Urothelium cell line (cell line): ENCODE results near the gene AMIGO3.
A peak's percentile ranks its signal among the peaks of the same experiment; 100 is the strongest.
"Not testable (repeated sequence)": the region's sequence is repeated elsewhere in the genome, so short reads cannot be mapped to it uniquely, and the experiment has no call there.

Source experiments
- DNase-seq: peaks from one replicate; pipeline ENCODE4 v3.0.0; 2011; ENCODE audit warnings: low spot score, mixed read lengths
- FAIRE-seq: peaks from 2 replicates; lab custom pipeline; 2011; peaks lifted over from hg19 to GRCh38; lab: Jason Lieb, UNC

Gene AMIGO3

DNA sequence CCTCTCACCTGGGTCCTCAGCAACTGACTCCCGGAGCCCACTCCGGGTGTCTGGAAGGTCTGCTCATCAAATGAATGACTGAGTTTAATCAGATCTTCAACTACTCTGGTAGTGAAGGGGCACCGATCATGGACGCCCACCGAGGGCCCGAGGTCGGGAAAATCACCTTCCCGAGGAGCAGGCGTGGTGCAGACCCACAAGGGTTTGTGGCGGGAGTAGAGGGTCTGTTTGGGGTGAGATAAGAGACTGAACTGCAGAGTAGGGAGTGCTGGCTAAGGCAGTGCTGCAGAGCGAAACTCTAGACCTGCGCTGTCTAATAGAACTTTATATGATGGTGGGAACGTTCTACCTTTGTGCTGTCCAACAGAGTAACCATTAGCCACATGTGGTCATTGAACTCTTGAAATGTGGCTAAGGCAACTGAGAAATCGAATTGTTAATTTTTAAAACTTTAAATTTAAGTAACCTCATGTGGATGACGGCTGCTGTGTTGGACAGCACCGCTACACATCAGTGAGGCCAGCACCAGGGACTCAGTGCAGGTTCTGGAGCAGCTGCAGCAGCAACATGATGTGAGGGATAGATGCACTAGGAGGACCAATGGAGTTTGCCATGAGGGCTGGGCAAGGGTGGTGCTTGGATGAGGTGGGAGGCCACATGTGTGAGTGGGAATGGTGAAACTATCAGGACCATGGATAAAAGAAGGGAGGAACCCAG lies 29.4 kb downstream of the AMIGO3 start:
- FAIRE-seq = not testable (repeated sequence)
- peak; percentile 27 for DNase-seq

DNA sequence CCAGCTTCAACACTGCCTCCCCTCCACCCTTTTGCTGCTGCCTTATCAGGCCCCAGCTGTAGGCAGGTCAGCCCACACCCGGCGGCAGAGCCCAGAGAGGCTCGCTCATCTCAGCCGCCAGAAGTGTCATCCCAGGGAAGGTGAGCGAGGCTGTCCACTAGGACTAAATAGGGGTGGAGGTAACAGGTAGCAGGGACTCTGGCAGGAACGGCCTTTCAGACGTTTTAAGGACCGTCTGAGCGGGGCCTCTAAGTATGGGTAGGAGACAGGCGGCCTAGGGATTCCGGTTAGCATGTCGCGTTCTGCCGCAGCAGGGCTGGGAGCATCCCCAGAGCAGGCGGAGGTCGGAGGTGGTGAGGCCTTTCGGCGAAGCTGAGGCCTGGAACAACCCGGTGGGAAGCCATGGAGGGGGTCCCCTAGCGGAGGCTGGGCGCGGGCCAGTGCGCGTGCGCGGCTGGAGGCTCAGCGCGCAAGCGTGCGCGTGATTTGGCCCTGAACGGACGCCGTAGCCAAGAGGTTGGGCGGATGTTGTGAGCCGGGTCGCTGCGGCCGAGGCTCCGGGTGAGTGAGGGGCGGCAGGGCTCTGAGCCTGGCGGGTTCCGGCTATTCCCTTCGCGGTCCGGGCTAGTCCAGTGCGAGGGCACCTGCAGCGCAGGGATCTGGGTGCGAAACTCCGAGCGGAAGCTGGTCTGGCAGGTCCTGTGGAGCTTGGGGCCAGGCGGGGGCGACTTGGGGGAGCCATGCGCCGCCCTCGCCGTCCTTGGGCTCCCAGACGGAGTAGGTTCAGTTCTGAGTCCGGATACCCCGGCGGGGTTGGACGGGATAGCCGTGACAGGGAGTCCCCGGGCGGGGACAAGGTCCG lies 30.2 kb downstream of the AMIGO3 start, which contains the start of the genes MST1 and RNF123:
Gene MST1, minus strand, starts transcription at position 429 of the 862 bp plus-strand sequence. CDS start 783 bp downstream, outside the sequence.
Gene RNF123, plus strand, starts transcription at position 512 of the 862 bp plus-strand sequence. CDS start 1,609 bp downstream, outside the sequence.
- DNase-seq = peak; percentile 92
- no peak for FAIRE-seq

DNA sequence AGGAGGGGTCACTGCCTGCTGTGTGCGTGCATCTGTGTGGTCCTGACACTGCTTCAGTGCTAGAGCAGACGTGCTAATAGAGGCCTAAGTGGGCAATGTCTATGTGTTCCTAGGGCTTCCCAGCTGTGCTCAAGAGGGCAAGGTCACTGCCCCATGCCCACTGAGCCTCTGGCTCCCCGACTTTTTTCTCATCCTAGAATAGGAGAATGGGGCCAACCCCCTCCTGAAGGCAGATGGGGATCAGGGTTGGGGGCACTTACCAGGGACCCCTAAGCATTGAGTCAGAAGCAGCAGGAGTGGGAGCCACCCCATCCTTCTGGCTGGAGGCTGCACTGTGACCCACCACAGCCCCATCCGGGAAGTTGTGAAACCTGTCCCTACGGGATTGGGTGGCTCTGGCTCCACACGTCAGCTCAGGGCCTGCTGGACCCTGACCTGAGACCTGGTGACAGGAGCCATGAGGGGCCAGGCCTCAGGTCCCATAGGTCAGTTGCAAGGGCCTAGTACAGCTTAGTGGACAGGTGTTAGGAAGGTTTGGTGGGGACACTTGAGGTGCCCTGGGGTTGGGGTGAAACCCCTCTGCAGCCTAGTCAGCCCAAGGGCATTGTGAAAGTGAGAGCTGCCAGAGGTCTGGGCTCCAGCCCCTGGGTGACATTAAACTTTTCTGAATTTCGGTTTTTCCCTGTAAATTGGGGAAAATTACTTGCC lies 31.0 kb downstream of the AMIGO3 start:
- DNase-seq, FAIRE-seq: not testable (repeated sequence)

DNA sequence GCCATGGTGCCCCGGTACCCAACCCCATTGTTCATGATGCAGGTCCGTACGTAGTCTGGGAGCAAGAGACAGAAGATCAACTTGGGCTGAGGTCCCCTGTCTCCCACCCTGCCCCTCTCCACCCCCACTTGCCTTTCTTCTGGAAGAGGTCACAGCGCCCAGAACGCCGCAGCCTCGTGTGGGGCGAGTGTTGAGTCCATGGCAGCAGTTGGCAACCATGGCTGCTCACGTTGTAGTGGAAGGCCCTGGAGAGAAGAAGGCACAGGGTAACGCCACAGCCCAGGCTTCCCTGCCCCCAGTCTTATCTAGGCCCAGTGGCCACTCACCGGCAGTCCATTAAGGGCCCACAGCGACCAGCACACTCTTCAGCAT lies 32.1 kb downstream of the AMIGO3 start:
- not testable (repeated sequence) for DNase-seq, FAIRE-seq

DNA sequence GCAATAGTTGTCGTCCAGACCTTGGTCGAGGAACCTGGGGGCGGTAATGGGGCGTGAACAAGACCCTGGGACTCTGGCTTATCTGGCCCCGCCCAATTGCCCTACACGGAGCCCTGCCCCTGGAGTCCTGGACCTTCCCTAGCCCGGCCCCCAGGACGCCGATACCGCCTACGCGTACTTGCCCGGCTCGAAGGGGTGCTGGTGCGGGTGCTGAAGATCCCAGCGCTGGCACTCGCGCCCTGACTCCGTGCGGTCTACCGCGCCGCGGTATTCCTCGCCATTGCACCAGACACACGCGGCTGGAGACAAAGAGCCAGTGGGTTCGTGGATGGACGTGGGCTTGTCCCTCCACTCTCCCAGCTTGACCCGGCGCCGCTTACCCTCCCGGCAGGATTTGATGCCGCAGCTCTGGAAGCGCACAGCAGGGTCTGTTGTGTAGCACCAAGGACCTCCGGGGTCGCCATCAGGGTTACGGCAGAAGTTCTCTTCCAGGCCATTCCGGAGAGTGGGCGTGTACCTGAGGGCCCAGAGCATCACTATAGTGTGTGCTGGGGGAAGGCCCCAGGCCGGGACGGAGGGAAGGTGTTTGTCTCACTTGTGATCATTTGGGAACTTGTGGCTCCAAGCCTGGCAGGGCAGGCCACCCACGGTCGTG lies 32.6 kb downstream of the AMIGO3 start:
- FAIRE-seq, DNase-seq: not testable (repeated sequence)

DNA sequence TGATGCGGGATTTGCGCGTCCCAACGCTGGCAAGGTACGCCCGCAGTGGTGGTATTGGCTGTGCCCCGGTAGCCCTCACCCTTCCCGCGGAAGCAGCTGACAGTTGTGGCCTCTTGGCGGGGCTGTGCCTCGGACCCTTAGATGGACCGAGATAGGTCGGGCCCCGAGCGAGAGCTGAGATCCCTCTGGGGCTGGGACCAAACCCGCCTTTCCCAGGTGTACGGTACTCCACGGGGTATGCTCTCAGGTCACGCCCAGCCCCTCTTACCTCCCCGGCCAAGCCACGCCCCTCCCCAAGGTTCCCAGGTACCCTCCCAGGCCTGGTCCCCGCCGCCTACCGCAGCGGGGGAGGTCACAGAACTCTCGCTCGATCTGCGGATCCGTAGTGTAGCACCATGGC lies 33.1 kb downstream of the AMIGO3 start:
- DNase-seq, FAIRE-seq: not testable (repeated sequence)

DNA sequence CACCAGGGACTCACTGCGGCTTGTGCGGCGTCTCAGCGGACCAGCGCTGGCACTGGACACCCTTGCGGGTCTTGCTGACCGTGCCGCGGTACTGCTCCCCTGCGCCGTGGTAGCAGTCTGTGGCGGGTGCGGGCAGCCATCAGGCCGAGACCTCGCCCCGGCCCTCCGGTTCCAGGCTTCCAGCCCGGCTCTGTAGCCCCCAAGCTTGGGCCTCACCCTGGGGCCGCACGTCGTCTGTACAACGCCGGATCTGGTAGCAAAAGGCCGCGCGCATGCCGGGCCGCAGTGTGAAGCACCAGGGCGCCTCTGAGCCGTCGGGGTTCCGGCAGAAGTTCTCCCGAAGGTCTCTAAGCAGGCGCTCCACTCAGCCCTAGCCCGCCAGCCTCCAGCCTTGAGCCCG lies 33.6 kb downstream of the AMIGO3 start:
- not testable (repeated sequence) for FAIRE-seq, DNase-seq

DNA sequence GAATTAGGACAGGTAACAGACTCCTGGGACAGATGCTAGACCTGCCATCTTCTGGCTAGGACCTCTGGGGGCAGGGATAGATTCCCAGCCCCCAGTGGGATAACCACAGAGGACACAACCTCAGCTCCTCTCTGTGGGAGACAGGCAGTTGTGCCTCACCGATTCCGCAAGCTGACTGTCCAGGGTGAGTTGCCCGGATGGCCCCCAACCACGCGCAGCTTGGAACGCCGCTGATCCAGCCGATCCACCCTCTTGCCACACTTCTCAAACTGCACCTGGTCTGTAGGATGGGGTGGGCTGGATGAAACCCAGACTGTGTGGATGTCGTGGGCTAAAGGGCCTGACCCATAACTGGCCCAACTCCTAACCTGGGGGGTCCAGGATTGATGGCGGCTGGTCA lies 34.4 kb downstream of the AMIGO3 start:
- not testable (repeated sequence) for FAIRE-seq, DNase-seq

DNA sequence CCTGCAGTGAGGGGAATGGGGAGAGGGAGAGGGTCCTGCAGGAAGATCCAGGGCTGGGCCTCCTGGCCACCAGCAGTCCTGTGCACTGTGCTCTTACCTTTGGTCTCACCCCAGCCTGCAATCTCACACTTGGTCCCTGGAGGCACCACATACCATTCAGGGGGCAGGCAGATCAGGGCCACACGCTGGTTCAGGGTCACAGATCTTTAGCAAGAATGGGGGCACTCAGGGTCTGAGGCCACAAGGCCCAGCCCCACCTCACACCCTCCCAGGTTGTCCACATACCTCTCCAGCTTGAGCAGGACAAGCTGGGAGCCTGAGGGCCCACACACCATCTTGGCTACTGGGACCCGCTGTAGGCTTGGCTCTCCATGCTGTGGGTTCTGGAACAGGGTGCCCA lies 35.0 kb downstream of the AMIGO3 start:
- not testable (repeated sequence) for FAIRE-seq, DNase-seq

DNA sequence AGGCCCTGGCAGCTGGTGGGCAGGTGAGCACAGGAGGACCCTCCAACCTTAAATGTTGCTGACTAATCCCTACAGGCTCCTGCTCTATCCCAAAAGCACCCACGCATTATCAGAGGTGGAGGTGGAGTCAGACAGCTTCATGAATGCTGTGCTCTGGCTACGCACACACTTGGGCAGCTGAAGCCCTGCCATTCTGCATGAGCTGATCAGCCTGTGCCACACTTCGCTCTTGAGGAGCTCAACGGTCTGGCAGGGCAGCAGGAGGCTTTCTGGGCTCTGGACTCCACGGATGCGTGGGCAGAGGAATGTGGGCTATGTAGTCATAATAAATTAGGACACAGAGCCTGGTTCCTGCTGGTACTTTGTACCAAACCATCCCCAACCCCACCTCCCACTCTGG lies 36.3 kb downstream of the AMIGO3 start:
- DNase-seq = no peak

DNA sequence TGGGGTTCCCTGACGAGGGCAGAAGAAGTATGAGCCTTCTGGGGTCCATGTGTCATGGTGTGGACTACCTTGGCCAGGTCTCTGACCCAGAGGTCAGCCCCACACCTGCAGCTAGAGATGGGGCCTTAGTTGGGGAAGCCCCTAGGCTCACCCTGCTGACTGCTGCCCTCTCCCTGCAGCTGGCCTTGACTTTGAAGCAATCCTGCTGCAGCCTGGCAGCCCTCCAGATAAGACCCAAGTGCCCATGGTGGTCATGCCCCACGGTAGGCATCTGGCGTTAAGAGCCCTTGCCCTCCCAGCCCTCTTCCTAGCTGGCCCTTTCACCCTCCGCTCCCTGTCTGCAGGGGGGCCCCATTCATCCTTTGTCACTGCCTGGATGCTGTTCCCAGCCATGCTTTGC lies 37.9 kb downstream of the AMIGO3 start:
- FAIRE-seq (no peak), DNase-seq (no peak)

More for the DNA sequence above, 36.3 kb downstream of the AMIGO3 start:
- no peak for FAIRE-seq

DNA sequence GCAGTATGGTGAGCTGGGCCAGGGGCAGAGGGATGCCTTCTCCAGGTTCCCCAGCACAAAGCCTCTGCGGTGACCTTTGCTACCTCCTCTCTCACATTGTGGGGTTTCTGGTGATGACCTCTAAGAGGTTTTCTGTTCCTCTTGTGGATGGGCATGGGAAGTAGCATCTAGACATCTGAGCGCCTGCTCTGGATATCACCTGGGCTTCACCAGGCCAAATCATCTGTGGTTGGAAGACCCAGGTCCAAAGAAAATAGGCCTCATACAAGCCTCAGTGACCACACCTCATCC lies 38.3 kb downstream of the AMIGO3 start:
- DNase-seq (no peak), FAIRE-seq (no peak)

DNA sequence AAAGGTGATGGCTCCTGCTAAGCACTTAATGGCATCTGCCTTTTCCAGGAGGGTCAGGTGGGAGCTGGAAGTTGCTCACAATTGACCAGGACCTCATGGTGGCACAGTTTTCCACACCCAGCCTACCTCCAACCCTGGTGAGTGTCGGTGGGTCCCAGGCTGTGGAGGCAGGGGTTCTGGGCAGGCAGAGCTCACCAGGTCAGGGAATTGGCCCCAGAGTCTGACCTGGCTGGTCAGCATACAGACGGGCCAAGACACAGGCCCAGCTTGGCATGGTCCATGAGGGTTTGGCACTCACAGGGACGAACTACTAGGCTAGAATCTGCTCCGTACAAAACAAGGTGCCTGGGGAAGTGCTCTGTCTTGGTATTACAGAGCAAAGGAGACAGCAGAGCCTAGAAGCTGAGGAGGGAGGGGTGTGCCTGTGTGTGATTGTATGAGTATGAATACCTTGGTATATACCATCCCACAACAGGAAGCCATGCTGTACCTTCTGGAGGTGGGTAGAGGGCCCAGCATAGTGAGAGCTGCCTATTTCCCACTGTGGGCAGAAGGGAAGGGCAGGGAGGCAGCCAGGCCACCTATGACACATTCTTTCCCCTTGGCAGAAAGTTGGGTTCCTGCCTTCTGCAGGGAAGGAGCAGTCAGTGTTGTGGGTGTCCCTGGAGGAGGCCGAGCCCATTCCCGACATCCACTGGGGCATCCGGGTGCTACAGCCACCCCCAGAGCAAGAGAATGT lies 38.8 kb downstream of the AMIGO3 start:
- FAIRE-seq = no peak
- DNase-seq = no peak

DNA sequence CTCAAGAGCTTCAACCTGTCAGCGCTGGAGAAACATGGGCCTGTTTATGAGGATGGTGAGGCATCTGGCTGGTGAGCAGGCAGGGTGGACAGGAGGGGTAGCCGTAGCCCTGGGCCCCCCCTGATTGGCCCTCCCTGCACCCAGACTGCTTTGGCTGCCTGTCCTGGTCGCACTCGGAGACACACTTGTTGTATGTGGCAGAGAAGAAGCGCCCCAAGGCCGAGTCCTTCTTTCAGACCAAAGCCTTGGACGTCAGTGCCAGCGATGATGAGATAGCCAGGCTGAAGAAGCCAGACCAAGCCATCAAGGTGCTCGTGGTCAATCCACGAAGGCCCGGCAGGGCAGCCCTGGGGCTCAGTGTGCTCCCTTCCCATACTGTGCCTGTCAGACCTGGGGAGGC lies 43.6 kb downstream of the AMIGO3 start:
- FAIRE-seq (no peak), DNase-seq (no peak)

DNA sequence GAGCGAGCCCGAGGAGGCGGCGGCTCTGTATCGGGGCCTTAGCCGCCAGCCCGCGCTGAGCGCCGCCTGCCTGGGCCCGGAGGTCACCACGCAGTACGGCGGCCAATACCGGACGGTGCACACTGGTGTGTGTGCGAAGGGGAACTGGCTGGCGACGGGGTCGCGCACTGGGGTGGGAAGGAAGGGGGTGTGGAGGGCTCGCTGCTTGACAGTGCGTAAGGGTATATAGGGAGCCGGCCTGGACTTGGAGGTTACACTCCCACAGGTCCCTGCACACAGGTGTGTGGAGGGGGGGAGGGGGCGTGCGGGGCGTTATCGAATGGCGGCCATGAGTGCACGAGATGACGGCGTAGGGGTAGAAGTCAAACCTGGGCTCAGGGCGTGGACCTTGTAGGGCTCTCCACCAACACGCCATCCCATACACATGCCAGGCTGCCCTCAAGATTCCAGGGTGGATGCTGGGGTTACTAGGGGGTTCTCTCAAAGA lies 44.9 kb downstream of the AMIGO3 start:
- FAIRE-seq (peak; percentile 68), DNase-seq (no peak)

DNA sequence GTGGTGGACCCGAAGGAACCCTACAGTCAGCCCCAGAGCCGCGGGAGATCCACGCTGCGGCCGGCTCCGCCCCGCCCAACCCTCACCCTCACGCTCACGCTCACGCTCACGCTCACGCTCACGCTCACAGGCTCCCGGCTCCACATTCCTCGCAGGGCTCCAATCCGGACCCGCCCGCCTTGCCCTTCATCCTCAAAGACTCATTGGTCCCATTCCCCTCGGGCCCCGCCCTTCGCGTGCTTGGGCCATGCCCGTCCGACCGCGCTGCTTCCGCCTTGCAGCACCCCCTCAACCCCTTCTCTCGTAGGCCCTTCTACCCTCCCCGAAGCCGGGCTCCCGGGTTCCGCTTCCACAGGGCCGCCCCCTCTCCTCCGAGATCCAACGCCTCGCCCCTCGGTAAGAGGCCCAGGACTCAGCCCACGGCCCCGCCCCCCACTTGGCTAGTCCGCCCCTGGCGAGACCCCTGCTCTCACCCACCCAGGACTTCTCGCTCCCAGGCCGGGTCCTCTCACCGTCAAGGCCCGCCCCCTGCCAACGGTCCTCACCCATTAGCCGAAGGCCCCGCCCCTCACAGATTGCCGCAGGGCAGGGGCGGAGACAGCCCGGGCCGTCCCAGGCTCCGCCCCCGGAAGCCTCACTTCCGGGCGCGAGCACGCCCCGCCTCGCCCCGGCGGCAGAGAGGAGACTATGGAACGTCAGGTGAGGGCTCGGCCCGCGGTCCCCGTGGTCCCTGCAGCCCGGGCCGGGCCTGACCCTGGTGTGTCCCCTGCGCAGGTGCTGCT lies 45.6 kb downstream of the AMIGO3 start, which contains the start of gene APEH:
Gene APEH, plus strand, starts transcription at position 637 of the 782 bp plus-strand sequence. Its CDS starts 51 bp downstream, at position 688.
- peak; percentile 97 for FAIRE-seq
- DNase-seq = peak; percentile 98

DNA sequence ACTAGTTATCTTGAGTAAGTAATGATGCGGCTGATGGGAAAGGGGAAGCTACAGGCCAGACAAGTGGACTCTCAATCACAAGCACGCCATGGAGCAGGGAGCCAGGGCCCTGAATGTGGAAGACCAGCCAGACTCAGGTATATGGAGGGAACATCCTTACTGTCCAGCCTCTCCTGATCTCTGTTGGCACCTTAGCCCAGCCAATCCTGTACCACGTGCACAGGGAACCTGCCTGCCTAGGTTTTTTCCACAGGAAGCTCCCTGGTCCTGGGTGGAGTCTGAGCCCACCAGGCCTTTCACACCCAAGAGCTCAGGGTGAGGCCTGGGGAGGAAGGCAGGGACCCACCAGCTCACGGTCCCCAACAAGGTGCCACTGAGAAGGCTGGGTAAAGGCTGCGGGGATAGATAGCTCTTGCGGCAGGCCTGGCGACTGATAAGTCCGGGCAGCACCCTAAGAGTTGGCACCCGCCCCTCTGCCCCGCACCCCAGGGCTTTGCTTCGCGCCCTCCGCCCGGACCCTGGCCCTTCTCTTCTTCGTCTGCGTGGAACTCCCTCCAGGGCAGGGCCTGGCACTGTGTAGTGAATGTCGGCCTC lies 46.3 kb downstream of the AMIGO3 start:
- FAIRE-seq = no peak
- DNase-seq = peak; percentile 39
